Calu3 (cell line): ENCODE measurements around the gene CGA. TPM values are rescaled to one million over a fixed set of nuclear protein-coding genes. Genes with fewer than 3 reads are reported as not detected.
"Not testable (repeated sequence)": the region's sequence is repeated elsewhere in the genome, so short reads cannot be mapped to it uniquely, and the experiment has no call there.

Source experiments
- Bru-seq: library from RNA; stranded (reverse); fragments of 400-500 nt; gene quantifications from one replicate; lab custom pipeline; 2021; lab: Mats Ljungman, UMichigan
- BruChase-seq, 2 experiments: library from RNA; stranded (reverse); fragments of 400-500 nt; gene quantifications; one replicate each; lab custom pipeline; 2021; lab: Mats Ljungman, UMichigan
- BruUV-seq: library from RNA; stranded (reverse); fragments of 400-500 nt; replicated peaks from 2 replicates; lab custom pipeline; 2021; lab: Mats Ljungman, UMichigan
- CTCF ChIA-PET: fragments of 300-600 bp; sonication (Branson Sonifier 250); formaldehyde crosslinking; loops from one replicate; lab custom pipeline; 2022; ENCODE audit warnings: antibody characterized with exemption; lab: Charles Lee
- DNase-seq: peaks from one replicate; pipeline ENCODE4 v3.0.0; 2022
- H3K27ac Mint-ChIP-seq: one replicate; pipeline ENCODE4 v1.8.0; 2022; ENCODE audit warnings: mixed read lengths; ENCODE audit not compliant: unreplicated experiment
- H3K27me3 Mint-ChIP-seq: one replicate; pipeline ENCODE4 v1.8.0; 2022; ENCODE audit warnings: mixed read lengths; ENCODE audit not compliant: unreplicated experiment
- H3K36me3 Mint-ChIP-seq: one replicate; pipeline ENCODE4 v1.8.0; 2022; ENCODE audit warnings: mild to moderate bottlenecking, moderate library complexity, mixed read lengths; ENCODE audit not compliant: insufficient read depth, unreplicated experiment
- H3K4me1 Mint-ChIP-seq: one replicate; pipeline ENCODE4 v1.8.0; 2022; ENCODE audit warnings: mild to moderate bottlenecking, low read depth, mixed read lengths; ENCODE audit not compliant: unreplicated experiment
- H3K4me3 Mint-ChIP-seq: one replicate; pipeline ENCODE4 v1.8.0; 2022; ENCODE audit warnings: mild to moderate bottlenecking, low read depth, moderate library complexity, mixed read lengths; ENCODE audit not compliant: unreplicated experiment
- H3K9me3 Mint-ChIP-seq: one replicate; pipeline ENCODE4 v1.8.0; 2022; ENCODE audit warnings: low read depth, mixed read lengths; ENCODE audit not compliant: unreplicated experiment
- CTCF ChIP-seq: fragments of 200-600 bp; IDR thresholded peaks from one replicate; pipeline ENCODE4 v1.8.0; 2022; ENCODE audit warnings: antibody characterized with exemption; ENCODE audit not compliant: unreplicated experiment
- intact Hi-C: fragments of 100-400 bp; cut with micrococcal nuclease; formaldehyde crosslinking; loops from one replicate; pipeline ENCODE4 v1.10.0; 2022; ENCODE audit not compliant: unreplicated experiment
- long read RNA-seq: library from polyadenylated mRNA; stranded (forward); transcript quantifications from one replicate; pipeline ENCODE4 v2.0.0, GENCODE V29; 2022
- total RNA-seq: library from RNA; stranded (reverse); gene quantifications from 2 replicates; pipeline ENCODE4 v1.2.3, GENCODE V29; 2022

Gene CGA
- total RNA-seq: not detected in 2 replicates
- Bru-seq, nascent RNA: not detected
- BruChase-seq, experiment 1, labeled RNA remaining after a 6-hour chase: not detected
- not detected for BruChase-seq, experiment 2, labeled RNA remaining after a 2-hour chase
- long read RNA-seq: 0 reads

GRCh38 chr6:87095087-87095509 is at the start of gene CGA:
Gene CGA (minus strand): TSS chr6:87095106. CDS start chr6:87088200, 6,906 bp downstream.
- Mint-ChIP-seq H3K4me1 (peaks cover 13% of the 10 kb centered on the region), H3K36me3 (no peaks in the 10 kb centered on the region), H3K27me3 (no peaks in the 10 kb centered on the region), H3K4me3 (no peak within 1 kb of the TSS), H3K9me3 (no peaks in the 10 kb centered on the region), H3K27ac (no peak within 1 kb of the TSS)
- no TSS peak for BruUV-seq
- no peak for TF ChIP-seq CTCF
- DNase-seq: no peak
- intact Hi-C loops: no loop called here
- CTCF ChIA-PET: no interaction called here

GRCh38 chr6:87139927-87140326 is 45.0 kb upstream of the CGA start:
- H3K4me1 Mint-ChIP-seq, BruUV-seq, DNase-seq, H3K27ac Mint-ChIP-seq, H3K36me3 Mint-ChIP-seq, H3K4me3 Mint-ChIP-seq, H3K9me3 Mint-ChIP-seq, CTCF ChIA-PET: not testable (repeated sequence)
- peaks cover 42% of the 10 kb centered on the region for H3K27me3 Mint-ChIP-seq
- intact Hi-C loops: loop anchor here (1.0 to 10.0 kb wide), 4 partner anchors 65 to 332 kb away; partner anchors contain the start of gene SLC35A1

- DNase-seq: peak; percentile 53
- peaks cover 42% of the 10 kb centered on the region for H3K27me3 Mint-ChIP-seq
- intact Hi-C loops: loop anchor here (1.0 to 10.0 kb wide), 4 partner anchors 64 to 333 kb away; partner anchors contain the start of gene SLC35A1
- no peaks in the 10 kb centered on the region for H3K36me3 Mint-ChIP-seq
- H3K4me1 Mint-ChIP-seq: no peaks in the 10 kb centered on the region
- no peak overlapping the region for H3K4me3 Mint-ChIP-seq
- TF ChIP-seq CTCF: peak; percentile 71
- no peaks in the 10 kb centered on the region for H3K9me3 Mint-ChIP-seq
- H3K27ac Mint-ChIP-seq: no peak overlapping the region
- CTCF ChIA-PET: interaction anchor here (0.6 to 1.2 kb wide), 3 partner anchors 17 to 128 kb away, joined by 3 to 5 read pairs (median 3); partner anchors contain the start of gene ZNF292
- BruUV-seq: no TSS peak
Measured at GRCh38 chr6:87139236-87139635, 44.3 kb upstream of the CGA start.

- no peak overlapping the region for H3K27ac Mint-ChIP-seq
- no peak for TF ChIP-seq CTCF
Measured at GRCh38 chr6:87136963-87137362, 42.1 kb upstream of the CGA start.

GRCh38 chr6:87127737-87128136 is 32.8 kb upstream of the CGA start:
- no peaks in the 10 kb centered on the region for H3K9me3 Mint-ChIP-seq
- H3K4me1 Mint-ChIP-seq: no peaks in the 10 kb centered on the region
- H3K27ac Mint-ChIP-seq: no peak overlapping the region
- TF ChIP-seq CTCF: no peak
- no peak for DNase-seq
- peaks cover 7% of the 10 kb centered on the region for H3K27me3 Mint-ChIP-seq
- intact Hi-C loops: no loop called here
- BruUV-seq: no TSS peak
- H3K36me3 Mint-ChIP-seq: no peaks in the 10 kb centered on the region
- no peak overlapping the region for H3K4me3 Mint-ChIP-seq
- CTCF ChIA-PET: no interaction called here

More at GRCh38 chr6:87136963-87137362, 42.1 kb upstream of the CGA start:
- no peak for DNase-seq
- Mint-ChIP-seq H3K36me3 (no peaks in the 10 kb centered on the region), H3K27me3 (peaks cover 34% of the 10 kb centered on the region), H3K4me3 (no peak overlapping the region), H3K9me3 (no peaks in the 10 kb centered on the region), H3K4me1 (no peaks in the 10 kb centered on the region)
- CTCF ChIA-PET: no interaction called here
- intact Hi-C loops: loop anchor here (5.0 to 10.0 kb wide), 2 partner anchors 62 to 335 kb away; partner anchors contain the start of gene SLC35A1
- no TSS peak for BruUV-seq
